SK-N-SH treated with all-trans-retinoic acid at 6 μM for 48 hours (cell line): Measurements from ENCODE around the gene MYH11.

Experiments used
- ATAC-seq: fragments of 200-7000 bp; cut with Tn5 transposase; 3 replicates; pipeline ENCODE4 v1.9.1; 2020; ENCODE audit warnings: mild to moderate bottlenecking, moderate library complexity
- ARNTL ChIP-seq: fragments of 450-650 bp; formaldehyde crosslinking; IDR thresholded peaks from 2 replicates; pipeline ENCODE4 v1.5.0; 2020; ENCODE audit warnings: low read depth, mild to moderate bottlenecking, moderate library complexity, borderline replicate concordance
- BACH2 ChIP-seq: fragments of 250-450 bp; sonication (Bioruptor Pico); IDR thresholded peaks from 2 replicates; pipeline ENCODE4 v1.9.0; 2021; ENCODE audit warnings: mild to moderate bottlenecking, borderline replicate concordance
- CSDC2 ChIP-seq: fragments of 250-450 bp; sonication (Bioruptor Pico); IDR thresholded peaks from 2 replicates; pipeline ENCODE4 v1.5.0; 2020; ENCODE audit warnings: mild to moderate bottlenecking, moderate library complexity
- ESRRG ChIP-seq: fragments of 250-450 bp; sonication (Bioruptor Pico); IDR thresholded peaks from 2 replicates; pipeline ENCODE4 v1.6.1; 2021; ENCODE audit warnings: mild to moderate bottlenecking
- GLIS3 ChIP-seq: fragments of 250-450 bp; sonication (Bioruptor Pico); IDR thresholded peaks from 2 replicates; pipeline ENCODE4 v1.5.0; 2020; ENCODE audit warnings: mild to moderate bottlenecking, moderate library complexity
- ISL1 ChIP-seq: fragments of 250-450 bp; sonication (Bioruptor Pico); IDR thresholded peaks from 2 replicates; pipeline ENCODE4 v2.1.2; 2022; ENCODE audit warnings: mild to moderate bottlenecking, moderate library complexity
- OSR1 ChIP-seq: fragments of 250-450 bp; sonication (Bioruptor Pico); IDR thresholded peaks from 2 replicates; pipeline ENCODE4 v1.8.0; 2022; ENCODE audit warnings: moderate library complexity, mild to moderate bottlenecking, inconsistent platforms
- PPARA ChIP-seq: fragments of 250-450 bp; sonication (Bioruptor Pico); IDR thresholded peaks from 2 replicates; pipeline ENCODE4 v1.5.0; 2020; ENCODE audit warnings: mild to moderate bottlenecking, borderline replicate concordance
- RARB ChIP-seq: fragments of 250-450 bp; sonication (Bioruptor Pico); IDR thresholded peaks from 2 replicates; pipeline ENCODE4 v1.8.0; 2021; ENCODE audit warnings: mild to moderate bottlenecking, moderate library complexity
- SNAI2 ChIP-seq: fragments of 250-450 bp; sonication (Bioruptor Pico); IDR thresholded peaks from 2 replicates; pipeline ENCODE4 v1.5.0; 2020; ENCODE audit warnings: mild to moderate bottlenecking, moderate library complexity
- TOX ChIP-seq: fragments of 250-450 bp; sonication (Bioruptor Pico); IDR thresholded peaks from 2 replicates; pipeline ENCODE4 v1.8.0; 2021; ENCODE audit warnings: mild to moderate bottlenecking, moderate library complexity, borderline replicate concordance
- ZC3H10 ChIP-seq: fragments of 250-450 bp; sonication (Bioruptor Pico); IDR thresholded peaks from 2 replicates; pipeline ENCODE4 v1.5.1; 2021; ENCODE audit warnings: mild to moderate bottlenecking, moderate library complexity
- ZFP3 ChIP-seq: fragments of 250-450 bp; sonication (Bioruptor Pico); IDR thresholded peaks from 2 replicates; pipeline ENCODE4 v1.5.0; 2020; ENCODE audit warnings: mild to moderate bottlenecking, moderate library complexity
- ZFP30 ChIP-seq: fragments of 450-650 bp; formaldehyde crosslinking; IDR thresholded peaks from 2 replicates; pipeline ENCODE4 v1.5.0; 2022; ENCODE audit warnings: mild to moderate bottlenecking, moderate library complexity
- ZNF565 ChIP-seq: fragments of 450-650 bp; formaldehyde crosslinking; conservative IDR thresholded peaks from 2 replicates; pipeline ENCODE4 v1.5.0; 2020; ENCODE audit warnings: low read depth, mild to moderate bottlenecking, moderate library complexity
- ZNF70 ChIP-seq: fragments of 450-650 bp; formaldehyde crosslinking; IDR thresholded peaks from 2 replicates; pipeline ENCODE4 v1.5.0; 2020; ENCODE audit warnings: mild to moderate bottlenecking, moderate library complexity
- ZNF8 ChIP-seq: fragments of 450-650 bp; formaldehyde crosslinking; IDR thresholded peaks from 2 replicates; pipeline ENCODE4 v1.5.0; 2020; ENCODE audit warnings: mild to moderate bottlenecking, moderate library complexity
- TF ChIP-seq, protein P1 (sequence below): fragments of 250-450 bp; sonication (Bioruptor Pico); IDR thresholded peaks from 2 replicates; pipeline ENCODE4 v1.5.1; 2021; ENCODE audit warnings: mild to moderate bottlenecking, moderate library complexity
- TF ChIP-seq, protein P2 (sequence below): fragments of 250-450 bp; sonication (Bioruptor Pico); IDR thresholded peaks from 2 replicates; pipeline ENCODE4 v1.8.0; 2021; ENCODE audit warnings: low read depth, mild to moderate bottlenecking, moderate library complexity, borderline replicate concordance
- TF ChIP-seq, protein P3 (sequence below): fragments of 250-450 bp; sonication (Bioruptor Pico); IDR thresholded peaks from 2 replicates; pipeline ENCODE4 v1.8.0; 2020; ENCODE audit warnings: mild to moderate bottlenecking, moderate library complexity, borderline replicate concordance
- TF ChIP-seq, protein P4 (sequence below): fragments of 250-450 bp; sonication (Bioruptor Pico); IDR thresholded peaks from 2 replicates; pipeline ENCODE4 v1.5.0; 2020; ENCODE audit warnings: mild to moderate bottlenecking, moderate library complexity
- TF ChIP-seq, protein P5 (sequence below): fragments of 250-450 bp; sonication (Bioruptor Pico); IDR thresholded peaks from 2 replicates; pipeline ENCODE4 v1.5.1; 2020; ENCODE audit warnings: low read depth, mild to moderate bottlenecking, moderate library complexity

The MYH11 gene

DNA sequence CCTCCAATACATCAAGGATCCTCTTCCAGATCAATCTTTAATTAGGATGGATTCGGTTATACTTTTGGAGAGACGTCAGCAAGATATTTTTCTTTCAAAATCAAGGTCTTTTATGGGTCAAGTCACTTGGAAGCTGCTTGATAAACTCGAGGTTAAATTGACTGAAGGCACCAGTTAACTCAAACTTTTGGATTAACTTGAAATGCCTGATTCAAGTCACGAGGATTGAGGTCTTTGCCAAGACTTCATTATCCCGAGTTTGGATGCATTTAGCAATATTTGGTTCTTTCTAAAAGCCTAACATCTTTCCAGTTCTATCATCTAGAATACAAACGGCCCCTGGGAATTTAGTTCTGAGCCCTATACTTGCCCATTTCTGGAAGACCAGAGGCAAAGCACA lies 82.9 kb downstream of the MYH11 start (continued):
- TF ChIP-seq, protein P1, sequence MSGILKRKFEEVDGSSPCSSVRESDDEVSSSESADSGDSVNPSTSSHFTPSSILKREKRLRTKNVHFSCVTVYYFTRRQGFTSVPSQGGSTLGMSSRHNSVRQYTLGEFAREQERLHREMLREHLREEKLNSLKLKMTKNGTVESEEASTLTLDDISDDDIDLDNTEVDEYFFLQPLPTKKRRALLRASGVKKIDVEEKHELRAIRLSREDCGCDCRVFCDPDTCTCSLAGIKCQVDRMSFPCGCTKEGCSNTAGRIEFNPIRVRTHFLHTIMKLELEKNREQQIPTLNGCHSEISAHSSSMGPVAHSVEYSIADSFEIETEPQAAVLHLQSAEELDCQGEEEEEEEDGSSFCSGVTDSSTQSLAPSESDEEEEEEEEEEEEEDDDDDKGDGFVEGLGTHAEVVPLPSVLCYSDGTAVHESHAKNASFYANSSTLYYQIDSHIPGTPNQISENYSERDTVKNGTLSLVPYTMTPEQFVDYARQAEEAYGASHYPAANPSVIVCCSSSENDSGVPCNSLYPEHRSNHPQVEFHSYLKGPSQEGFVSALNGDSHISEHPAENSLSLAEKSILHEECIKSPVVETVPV (CRISPR knock-in tag) = no peak

DNA sequence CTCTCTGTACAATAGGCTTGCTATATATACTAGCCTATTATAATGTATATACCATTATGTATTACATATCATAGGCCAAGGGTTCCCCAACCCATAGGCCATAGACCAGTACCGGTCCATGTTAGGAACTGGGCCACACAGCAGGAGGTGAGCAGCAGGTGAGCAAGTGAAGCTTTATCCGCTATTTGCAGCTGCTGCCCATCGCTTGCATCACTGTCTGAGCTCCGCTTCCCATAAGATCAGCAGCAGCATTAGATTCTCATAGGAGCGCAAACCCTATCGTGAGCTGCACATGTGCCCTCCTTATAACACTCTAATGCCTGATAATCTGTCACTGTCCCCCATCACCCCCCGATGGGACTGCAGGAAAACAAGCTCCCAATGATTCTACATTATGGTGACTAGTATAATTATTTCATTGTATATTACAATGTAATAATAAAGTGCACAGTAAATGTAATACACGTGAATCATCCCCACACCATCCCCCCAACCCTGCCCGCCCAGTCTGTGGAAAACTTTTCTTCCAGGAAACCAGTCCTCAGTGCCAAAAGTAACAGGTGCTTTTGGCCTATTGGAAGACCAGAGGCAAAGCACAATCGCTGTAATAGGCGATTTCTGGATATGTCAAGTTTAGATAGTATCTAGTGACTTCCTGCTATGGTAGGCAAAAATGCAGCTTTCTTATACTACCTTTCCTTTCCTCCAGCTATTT lies 84.1 kb downstream of the MYH11 start:
- ATAC-seq = no peak

DNA sequence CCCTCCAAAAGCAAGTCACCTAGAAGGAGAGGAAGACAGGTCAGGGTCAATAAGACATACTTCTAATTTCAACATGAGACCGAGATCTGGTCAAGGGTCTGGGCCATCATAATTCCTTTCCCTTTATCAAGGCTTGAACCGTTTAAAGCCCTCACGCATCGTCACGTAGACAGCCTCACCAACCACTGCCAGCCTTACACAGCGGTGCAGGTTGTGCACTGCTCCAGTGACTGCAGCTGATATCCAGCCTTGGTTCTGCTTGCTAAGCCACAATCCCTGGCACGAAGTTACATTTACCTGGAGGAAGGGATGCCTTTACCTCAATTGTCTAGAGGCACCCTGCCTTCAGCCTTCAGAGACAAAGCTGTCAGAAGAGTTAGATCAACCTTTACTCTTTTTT lies 85.1 kb downstream of the MYH11 start:
- ATAC-seq = no peak
- no peak for TF ChIP-seq ESRRG
- no peak for TF ChIP-seq CSDC2 (CRISPR knock-in tag)
- TF ChIP-seq, protein P2, sequence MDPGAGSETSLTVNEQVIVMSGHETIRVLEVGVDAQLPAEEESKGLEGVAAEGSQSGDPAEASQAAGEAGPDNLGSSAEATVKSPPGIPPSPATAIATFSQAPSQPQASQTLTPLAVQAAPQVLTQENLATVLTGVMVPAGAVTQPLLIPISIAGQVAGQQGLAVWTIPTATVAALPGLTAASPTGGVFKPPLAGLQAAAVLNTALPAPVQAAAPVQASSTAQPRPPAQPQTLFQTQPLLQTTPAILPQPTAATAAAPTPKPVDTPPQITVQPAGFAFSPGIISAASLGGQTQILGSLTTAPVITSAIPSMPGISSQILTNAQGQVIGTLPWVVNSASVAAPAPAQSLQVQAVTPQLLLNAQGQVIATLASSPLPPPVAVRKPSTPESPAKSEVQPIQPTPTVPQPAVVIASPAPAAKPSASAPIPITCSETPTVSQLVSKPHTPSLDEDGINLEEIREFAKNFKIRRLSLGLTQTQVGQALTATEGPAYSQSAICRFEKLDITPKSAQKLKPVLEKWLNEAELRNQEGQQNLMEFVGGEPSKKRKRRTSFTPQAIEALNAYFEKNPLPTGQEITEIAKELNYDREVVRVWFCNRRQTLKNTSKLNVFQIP (CRISPR knock-in tag) = no peak
- no peak for TF ChIP-seq ZNF565
- no peak for TF ChIP-seq ZNF70 (CRISPR knock-in tag)
- no peak for TF ChIP-seq TOX
- TF ChIP-seq OSR1 = no peak
- TF ChIP-seq ISL1 (CRISPR knock-in tag) = no peak
- no peak for TF ChIP-seq ARNTL
- no peak for TF ChIP-seq RARB (CRISPR knock-in tag)
- no peak for TF ChIP-seq ZNF8
- no peak for TF ChIP-seq BACH2 (CRISPR knock-in tag)
- TF ChIP-seq GLIS3 (CRISPR knock-in tag) = no peak
- no peak for TF ChIP-seq ZFP3 (CRISPR knock-in tag)
- TF ChIP-seq, protein P1 (CRISPR knock-in tag) = no peak
- no peak for TF ChIP-seq ZFP30
- TF ChIP-seq PPARA (CRISPR knock-in tag) = no peak
- TF ChIP-seq, protein P3, sequence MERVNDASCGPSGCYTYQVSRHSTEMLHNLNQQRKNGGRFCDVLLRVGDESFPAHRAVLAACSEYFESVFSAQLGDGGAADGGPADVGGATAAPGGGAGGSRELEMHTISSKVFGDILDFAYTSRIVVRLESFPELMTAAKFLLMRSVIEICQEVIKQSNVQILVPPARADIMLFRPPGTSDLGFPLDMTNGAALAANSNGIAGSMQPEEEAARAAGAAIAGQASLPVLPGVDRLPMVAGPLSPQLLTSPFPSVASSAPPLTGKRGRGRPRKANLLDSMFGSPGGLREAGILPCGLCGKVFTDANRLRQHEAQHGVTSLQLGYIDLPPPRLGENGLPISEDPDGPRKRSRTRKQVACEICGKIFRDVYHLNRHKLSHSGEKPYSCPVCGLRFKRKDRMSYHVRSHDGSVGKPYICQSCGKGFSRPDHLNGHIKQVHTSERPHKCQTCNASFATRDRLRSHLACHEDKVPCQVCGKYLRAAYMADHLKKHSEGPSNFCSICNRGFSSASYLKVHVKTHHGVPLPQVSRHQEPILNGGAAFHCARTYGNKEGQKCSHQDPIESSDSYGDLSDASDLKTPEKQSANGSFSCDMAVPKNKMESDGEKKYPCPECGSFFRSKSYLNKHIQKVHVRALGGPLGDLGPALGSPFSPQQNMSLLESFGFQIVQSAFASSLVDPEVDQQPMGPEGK (CRISPR knock-in tag) = no peak
- no peak for TF ChIP-seq SNAI2 (CRISPR knock-in tag)
- TF ChIP-seq, protein P4, sequence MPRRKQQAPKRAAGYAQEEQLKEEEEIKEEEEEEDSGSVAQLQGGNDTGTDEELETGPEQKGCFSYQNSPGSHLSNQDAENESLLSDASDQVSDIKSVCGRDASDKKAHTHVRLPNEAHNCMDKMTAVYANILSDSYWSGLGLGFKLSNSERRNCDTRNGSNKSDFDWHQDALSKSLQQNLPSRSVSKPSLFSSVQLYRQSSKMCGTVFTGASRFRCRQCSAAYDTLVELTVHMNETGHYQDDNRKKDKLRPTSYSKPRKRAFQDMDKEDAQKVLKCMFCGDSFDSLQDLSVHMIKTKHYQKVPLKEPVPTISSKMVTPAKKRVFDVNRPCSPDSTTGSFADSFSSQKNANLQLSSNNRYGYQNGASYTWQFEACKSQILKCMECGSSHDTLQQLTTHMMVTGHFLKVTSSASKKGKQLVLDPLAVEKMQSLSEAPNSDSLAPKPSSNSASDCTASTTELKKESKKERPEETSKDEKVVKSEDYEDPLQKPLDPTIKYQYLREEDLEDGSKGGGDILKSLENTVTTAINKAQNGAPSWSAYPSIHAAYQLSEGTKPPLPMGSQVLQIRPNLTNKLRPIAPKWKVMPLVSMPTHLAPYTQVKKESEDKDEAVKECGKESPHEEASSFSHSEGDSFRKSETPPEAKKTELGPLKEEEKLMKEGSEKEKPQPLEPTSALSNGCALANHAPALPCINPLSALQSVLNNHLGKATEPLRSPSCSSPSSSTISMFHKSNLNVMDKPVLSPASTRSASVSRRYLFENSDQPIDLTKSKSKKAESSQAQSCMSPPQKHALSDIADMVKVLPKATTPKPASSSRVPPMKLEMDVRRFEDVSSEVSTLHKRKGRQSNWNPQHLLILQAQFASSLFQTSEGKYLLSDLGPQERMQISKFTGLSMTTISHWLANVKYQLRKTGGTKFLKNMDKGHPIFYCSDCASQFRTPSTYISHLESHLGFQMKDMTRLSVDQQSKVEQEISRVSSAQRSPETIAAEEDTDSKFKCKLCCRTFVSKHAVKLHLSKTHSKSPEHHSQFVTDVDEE (CRISPR knock-in tag) = no peak

More for the DNA sequence above, 84.1 kb downstream of the MYH11 start:
- no peak for TF ChIP-seq BACH2 (CRISPR knock-in tag)

DNA sequence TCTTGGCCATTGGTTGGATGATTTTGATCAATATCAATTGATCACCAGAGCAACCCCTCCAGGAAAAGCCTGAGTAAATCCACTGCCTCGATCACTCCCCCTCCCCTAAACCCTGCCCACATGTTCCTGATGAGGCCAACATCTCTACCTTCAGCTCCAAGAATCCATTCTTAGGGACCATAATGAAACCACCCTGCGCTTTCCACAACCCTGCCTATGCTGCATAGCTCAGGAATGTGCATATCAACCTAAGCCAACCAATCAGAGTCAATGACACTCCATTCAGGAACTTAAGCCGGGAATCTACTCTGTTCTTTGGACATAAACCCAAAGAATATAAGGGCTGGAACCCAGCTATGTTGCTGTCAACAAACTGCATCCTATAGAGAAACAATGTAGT lies 86.3 kb downstream of the MYH11 start:
- ATAC-seq = peak; percentile 68
- TF ChIP-seq ARNTL (no peak), ZC3H10 (CRISPR knock-in tag) (no peak), ESRRG (no peak), SNAI2 (CRISPR knock-in tag) (no peak), GLIS3 (CRISPR knock-in tag) (no peak), TOX (no peak), ZNF565 (no peak)
- TF ChIP-seq, protein P2 (CRISPR knock-in tag) = no peak
- TF ChIP-seq, protein P3 (CRISPR knock-in tag) = no peak
- TF ChIP-seq, protein P5, sequence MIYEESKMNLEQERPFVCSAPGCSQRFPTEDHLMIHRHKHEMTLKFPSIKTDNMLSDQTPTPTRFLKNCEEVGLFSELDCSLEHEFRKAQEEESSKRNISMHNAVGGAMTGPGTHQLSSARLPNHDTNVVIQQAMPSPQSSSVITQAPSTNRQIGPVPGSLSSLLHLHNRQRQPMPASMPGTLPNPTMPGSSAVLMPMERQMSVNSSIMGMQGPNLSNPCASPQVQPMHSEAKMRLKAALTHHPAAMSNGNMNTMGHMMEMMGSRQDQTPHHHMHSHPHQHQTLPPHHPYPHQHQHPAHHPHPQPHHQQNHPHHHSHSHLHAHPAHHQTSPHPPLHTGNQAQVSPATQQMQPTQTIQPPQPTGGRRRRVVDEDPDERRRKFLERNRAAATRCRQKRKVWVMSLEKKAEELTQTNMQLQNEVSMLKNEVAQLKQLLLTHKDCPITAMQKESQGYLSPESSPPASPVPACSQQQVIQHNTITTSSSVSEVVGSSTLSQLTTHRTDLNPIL = no peak
